HG02970 (cell line): Measurements from ENCODE around the gene TTN.

Experiments used
- ATAC-seq: cut with Tn5 transposase; IDR thresholded peaks from one replicate; pipeline ENCODE4 v1.9.1; 2021; ENCODE audit warnings: mild to moderate bottlenecking, moderate library complexity, moderate number of reproducible peaks; ENCODE audit not compliant: unreplicated experiment, low FRiP score

The TTN gene

DNA sequence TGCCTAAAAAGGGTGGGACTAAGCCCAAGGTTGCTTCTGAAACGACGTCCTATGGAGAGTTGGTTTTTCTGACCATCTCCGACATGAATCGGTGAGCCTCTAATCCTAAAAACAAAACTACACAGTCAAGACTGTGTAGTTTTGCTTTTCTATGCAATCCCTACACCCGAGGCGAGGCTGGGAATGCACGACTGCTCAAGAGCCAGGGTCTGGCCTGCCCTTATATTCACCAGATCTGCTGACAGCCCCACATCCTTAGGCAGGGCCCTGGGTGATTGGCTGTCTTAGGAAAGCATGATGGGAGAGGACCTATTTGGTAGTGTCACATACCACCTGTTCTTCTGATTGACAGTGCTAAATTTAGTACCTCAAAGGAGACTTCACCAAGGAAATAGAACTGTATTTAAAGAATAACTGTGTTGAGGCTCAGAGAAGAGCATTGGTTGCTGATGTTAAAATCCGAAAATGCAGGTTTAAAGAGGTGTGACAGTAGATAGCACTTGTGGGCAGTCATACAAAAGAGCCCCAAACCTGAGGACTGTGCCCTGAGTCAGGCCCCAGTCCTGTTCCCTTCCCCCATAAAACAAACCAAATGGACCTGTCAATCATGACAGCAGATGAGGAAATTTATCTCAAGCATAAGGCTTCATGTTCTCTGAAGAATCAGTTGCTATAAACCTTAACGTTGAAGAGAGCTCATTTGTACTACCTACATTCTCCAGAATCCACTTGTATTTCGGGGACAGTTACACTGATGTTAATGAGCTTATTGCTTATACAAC is at the start of gene TTN:
TSS of gene TTN (minus strand) at position 197 of the 782 bp plus-strand sequence. CDS start 2,781 bp downstream, outside the sequence.
- ATAC-seq = no peak

DNA sequence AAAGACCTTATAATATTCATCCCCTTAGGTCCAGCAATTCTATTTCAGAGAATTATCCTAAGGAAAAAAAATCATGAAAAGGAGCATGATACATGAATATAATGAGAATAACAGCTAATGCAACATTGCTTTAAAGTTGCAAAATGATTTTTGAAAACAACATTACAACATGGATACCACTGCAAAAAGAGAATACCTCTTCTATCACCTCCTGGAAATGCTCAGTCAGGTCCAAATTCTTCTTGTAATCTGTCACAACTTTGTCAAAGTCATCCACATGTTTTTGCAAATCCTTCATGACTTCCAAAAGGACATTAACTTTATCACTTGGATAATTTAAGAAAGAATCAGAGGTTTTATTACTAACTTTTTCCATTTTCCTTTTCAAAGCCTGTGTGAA is 47.9 kb upstream of the TTN start:
- no peak for ATAC-seq

DNA sequence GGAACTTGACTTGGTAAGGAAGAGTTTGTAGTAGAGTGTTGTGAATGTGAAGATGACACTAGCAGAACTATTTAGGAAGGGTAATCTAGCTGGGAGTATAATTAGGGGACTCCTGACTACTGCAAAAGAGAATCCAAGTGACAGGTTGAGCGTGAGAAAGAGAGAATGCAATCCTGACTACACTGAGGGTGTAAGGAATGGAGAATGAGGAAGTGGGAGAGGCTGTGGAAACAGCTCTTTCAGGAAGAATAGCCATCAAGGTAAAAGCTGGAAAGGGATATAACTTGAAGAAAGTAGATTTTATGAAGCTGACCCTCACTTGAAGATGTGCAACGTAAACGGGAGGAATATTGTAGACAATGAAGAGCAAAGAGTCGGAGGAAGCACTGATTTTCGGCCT is 41.1 kb upstream of the TTN start:
- no peak for ATAC-seq

DNA sequence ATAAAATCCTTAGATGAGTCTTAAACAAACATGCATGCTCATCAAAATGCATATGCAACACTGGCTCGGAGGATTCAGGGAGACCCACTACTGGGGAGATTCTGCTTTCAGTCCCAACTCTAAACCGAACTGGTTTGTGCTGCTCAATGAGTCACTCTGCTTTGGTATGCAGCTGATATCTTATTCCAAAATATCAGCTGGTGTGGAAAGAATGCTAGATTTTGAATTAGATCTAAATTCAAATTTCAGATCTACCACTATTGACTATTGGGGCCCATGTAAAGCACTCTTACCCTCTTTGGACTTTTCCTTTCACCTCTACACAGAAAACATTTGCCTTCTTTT is 39.2 kb upstream of the TTN start:
- ATAC-seq = no peak

DNA sequence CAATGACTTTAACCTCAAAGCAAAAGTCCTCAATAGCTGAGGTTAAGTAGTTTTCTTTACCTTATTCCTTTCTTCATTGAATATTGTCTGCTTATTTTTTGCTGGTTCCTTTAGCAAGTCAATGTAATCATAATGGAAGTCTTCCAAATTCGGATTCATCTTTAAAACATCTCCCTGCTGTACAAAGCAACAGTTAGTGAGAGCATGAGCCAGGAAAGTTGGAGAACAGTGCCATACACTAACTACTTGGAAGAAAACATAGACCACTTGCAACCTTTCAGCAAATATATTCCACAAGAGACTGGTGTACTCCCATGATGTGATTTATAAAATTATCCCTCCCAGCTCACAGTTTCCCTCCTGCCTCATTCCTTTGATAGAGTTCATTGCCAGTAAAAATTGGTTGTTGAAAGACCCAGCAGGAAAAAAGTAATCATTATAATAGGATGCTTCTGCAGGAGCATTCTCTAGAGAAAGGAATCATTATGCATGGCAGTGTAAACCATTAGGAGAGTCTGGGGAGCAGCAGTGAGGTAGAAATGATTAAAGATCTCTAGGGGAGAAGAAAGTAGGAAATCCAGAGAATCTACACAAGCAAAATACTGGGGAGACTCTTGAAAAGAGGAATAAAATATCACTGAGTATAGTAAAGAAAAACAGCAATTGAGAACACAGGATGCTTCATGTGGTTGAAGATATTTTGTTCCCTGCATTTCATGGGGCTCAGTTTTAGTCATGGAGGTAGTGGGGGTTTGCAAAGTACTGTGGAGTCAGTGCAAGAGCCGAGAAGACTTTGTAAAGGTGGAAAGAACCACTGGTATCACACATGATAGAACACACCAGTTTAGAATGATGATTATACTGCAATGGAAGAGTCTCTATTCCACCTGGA is 38.6 kb upstream of the TTN start:
- ATAC-seq = no peak

DNA sequence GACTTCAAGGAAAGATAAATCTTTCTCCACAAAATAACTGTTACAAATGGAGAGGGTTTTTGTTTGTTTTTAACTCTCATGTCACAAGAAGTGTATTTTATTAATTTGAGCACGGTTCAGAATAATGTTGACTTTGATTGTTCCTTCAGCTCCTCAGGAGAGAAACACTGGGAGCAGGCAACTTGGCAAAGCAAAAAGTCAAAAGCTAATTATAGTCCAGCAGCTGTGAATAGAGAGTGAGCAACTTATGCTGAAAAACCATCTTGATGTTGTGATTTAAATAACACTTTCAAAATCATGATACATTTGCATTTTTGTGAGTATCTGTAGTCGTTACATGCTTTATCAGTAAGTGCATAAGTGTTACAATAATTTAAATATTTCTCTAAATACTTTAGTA is 37.5 kb upstream of the TTN start:
- ATAC-seq = no peak

DNA sequence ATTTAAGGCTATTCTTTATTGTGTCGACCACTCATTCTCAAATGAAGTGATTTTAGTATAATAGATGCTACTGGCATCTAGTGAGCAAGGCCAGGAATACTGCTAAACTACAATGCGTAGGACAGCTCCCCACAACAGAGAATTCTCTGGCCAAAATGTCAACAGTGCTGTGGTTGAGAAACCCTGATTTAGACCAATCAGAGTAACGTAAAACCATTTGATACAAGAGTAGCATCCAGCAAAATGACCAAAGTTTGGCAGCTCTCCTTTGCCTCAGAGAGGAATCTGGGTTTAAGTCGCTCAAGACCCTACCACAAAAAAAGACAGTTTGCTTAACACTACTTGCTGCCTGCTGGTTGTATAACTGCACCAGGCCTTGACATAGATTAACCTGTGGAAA is 37.0 kb upstream of the TTN start:
- no peak for ATAC-seq

DNA sequence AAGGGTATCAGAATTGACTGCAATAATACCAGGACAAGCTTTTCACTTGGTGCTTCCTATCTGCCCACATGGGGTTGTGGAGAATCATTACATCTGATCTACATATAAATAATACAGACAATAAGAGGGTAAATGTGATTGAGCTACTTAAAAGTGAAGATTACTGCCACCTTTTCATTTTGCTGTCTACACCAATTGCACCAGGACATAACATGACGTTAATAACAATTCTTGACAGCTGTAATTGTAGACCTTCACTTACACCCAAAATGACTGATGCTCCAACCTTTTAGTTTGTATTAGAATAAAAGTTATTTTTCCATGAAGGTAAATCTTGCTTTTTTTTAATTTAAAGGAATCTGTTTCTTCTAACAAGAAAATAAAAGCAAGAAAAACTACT is 36.5 kb upstream of the TTN start:
- no peak for ATAC-seq

DNA sequence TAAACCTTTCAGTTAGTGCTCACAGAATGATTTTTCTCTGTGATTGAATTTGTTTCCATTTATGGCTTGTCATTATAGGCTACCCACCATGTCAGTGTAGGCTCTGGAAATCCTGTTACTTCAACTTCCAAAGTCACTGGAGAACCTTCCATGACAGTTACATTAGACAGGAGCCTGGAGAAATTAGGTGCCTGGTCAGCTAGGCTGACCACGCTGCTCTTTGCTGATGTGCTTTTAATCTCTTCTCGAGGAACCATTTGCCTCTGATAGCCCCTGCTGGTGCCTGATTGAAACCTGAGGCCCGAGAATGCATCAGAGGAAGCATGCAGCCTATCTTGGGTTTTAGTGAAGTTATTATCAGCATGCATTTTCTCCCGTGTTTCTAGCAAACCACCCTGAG is 29.6 kb upstream of the TTN start:
- ATAC-seq = no peak

DNA sequence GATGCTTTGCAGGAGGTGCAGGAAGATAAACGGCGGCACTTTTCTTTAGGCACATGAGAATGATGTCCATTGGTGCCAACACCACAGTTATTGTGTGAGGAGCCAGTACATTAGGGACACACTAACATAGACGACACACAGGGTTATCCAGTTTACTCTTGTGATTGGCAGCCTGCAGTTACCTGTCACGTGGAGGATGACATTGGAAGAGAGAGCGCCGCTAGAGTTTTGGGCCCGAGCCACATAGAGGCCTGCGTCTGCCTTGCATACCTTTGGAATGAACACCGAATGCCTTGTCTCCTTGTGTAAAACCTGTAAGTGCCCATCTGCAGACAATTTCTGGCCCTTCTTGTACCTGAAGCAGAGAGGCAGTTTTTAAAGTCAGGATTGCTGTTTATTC is 26.9 kb upstream of the TTN start:
- no peak for ATAC-seq

DNA sequence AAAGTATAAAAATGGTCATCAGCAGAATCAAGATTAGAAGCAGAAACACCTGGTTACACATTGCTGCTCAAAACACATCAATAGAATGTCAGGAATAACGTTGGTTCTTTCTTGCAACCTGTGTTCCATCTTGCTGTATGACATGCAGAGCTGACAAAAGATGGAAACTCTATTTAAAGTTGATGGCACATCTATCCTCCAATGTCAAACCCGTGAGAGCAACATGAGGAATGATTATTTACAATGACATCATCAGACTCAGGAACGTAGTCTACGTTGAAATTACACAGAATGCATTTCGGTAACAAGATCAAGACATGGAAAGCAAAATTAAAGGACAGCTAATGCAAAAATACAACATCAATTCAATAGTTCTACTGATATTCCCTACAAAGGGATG is 26.2 kb upstream of the TTN start:
- ATAC-seq = no peak

DNA sequence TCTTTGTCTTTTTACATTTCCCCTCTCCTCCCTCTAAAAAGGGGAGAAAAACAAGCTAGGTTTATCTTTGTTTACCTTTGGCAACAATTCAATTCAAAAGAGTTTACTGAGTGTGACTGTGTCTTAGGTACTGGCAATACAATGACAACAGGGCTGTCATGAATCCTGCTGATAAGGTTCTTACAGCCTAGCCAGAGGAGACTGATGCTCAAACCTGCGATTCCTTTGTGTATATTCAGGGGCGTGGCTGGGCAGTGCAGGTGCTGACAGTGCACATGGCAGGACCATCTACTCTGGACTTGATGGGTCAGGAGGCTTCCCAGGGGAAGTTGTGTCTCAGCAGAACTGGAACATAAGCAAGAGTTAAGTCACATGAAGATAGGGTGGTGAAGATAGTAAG is 23.2 kb upstream of the TTN start:
- ATAC-seq = no peak

DNA sequence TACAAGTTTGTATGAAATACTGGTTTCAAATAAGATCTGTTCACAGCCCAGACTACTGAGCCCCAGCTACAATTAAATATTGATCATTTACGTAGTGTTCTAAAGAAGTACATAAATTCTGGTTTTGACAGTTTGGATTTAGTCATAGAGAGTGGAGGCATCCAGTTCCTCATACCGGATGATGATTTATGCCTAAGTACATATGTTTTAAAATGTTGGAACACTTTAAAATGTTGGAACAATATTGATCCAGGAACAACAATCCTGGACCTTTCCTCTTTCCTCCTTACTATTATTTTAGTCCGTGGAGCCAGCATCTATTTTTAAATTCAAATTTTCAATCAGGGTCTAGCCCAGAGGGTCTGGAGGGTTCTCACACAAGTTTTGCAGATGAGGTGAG is 22.8 kb upstream of the TTN start:
- ATAC-seq = no peak

DNA sequence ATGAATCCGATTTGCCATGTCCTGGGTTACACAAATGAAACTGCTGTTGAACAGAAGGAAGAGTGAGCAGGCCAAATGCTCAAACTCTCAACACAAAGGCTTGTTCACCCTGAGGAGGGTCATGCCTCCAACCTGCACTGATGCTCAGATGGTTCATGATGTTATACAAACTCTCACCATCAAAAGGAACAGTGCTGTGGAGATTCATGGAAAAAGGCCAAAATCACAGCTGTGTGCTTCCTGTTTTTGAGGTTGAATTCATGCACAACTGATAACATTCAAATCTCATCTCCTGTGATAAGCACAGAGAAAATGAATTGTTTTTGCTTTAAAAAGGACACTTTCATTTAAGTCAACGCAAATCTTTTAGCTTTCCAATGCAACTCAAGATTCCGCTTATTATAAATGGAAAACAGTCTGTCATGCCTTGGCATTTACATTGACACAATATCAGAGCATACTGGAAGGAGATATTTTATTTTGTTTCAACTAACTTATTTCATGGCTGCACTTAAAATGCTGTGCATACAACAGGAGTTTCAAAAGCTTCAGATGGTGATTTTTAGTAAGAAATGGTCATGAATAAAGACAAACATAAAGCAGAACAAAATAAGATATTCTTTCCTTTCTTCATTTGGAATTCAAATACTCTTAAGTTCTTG is 22.2 kb upstream of the TTN start:
- no peak for ATAC-seq

DNA sequence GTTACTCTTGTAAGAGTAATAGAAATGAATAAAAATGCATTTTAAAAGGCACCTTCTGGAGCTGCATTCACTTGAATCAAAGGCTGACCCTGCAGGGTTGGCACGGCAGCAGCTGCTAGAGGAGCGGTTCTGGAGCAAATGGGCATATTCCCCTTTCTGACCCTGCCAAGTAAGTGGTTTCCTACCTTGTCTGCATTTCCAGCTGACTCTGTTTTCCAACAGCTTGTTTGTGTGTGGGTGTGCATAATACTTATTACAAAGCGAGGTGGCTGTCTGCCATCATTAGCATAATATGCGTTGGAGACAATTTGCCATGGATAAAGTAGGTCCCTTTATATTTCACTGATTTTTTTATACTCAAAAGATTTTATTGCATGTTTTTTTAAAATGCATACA is 21.3 kb upstream of the TTN start:
- no peak for ATAC-seq

DNA sequence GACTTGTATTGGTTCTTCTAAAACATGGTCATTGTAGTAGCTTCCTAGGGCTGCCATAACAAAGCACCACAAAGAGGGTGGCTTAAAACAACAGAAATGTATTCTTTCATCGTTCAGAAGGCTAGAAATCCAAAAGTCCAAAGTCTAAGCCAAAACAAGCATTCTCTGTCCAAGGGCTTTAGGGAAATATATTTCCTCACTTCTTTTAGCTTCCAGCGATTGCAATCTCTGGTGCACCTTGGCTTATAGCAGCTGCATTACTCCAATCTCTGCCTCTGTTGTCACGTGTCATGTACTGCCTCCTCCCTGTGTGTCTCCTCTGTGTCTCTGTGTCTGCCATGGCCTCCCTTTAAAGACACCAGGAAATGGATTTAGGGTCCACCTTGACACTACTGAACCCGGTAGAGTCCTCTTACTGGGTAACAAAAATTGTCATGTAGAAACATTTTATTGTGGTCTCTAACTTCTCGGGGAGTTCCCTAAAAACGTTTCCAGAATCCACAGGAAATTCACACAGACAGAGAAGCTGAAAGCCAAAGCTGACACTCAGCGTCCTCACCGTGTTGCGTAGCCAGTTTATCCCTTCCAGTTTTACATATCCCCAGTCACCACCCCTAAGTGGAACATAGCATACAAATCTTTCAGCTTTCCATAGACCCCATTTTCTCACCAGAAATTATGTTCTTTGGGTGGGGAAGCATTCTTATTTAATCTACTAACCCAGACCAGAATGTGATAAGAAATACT is 20.7 kb upstream of the TTN start:
- no peak for ATAC-seq

DNA sequence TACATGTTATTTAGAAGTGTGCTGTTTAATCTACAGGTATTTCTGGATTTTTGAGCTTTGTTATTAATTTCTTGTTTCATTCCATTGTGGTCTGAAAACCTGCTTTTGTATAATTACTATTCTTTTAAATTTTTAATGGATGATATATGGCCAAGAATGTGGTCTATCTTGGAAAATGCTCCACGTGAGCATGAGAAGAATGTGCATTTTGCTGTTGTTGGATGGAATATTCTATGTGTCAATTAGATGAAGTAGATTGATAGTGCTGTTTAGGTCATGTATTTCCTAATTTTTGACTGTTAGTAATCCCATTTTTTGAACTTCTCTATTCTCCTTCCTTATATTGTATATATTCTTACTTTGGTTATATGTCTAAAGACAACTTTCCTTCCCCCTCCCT is 19.9 kb upstream of the TTN start:
- no peak for ATAC-seq

DNA sequence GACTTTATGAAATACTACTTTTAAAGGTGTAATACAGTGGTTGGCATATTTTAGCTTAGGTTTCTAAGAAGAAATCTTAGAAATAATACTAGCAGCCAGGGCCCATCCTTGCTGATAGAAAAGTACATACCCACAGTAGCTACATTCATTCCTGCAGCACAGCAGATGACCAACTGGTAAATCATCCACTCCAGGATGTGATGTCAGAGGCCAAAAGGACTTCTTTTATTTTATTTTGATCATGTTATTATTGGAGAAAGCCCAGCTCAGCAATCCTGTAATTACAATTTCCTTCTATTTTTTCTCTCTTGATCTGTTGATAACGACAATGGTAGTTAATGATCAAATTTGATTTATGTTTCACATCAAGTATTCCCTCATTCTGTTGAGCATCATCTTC is 18.0 kb upstream of the TTN start:
- ATAC-seq = no peak

DNA sequence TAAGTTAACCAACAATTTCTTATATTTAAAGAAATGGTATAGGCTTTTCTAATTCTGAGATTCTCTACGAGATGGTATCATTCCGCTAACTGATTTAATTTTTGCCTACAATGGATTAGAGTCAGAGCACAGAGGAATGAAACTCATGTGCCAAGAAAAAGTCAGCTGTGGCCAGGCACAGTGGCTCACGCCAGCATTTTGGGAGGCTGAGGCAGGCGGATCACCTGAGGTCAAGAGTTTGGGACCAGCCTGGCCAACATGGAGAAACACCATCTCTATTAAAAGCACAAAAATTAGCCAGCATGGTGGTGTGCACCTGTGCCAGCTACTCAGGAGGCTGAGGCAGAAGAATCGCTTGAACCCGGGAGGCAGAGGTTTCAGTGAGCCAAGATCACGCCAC is 17.0 kb upstream of the TTN start:
- no peak for ATAC-seq

DNA sequence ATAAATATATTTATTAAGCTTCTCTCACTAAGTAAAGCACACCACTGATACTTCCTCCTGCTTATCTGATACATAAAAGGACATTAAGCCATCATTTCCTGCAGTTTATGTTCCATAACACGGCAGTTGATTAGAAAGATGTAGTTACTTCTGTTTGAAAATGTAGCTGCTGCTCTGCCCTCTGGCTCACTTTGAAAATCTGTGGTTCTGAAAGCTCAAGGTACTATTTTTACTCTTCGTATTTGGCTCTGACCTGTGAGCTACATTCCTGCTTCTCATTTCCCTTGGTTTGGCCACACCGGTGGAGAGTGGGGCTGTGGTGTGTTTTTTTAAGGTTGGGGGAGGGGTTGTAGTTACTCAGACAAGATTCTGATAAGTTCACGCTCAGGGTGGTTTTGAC is 12.8 kb upstream of the TTN start:
- ATAC-seq = no peak
